ENCODE measurements around the gene CEP295NL.
"Not testable (repeated sequence)": the region's sequence is repeated elsewhere in the genome, so short reads cannot be mapped to it uniquely, and the experiment has no call there.

CEP295NL gene

DNA sequence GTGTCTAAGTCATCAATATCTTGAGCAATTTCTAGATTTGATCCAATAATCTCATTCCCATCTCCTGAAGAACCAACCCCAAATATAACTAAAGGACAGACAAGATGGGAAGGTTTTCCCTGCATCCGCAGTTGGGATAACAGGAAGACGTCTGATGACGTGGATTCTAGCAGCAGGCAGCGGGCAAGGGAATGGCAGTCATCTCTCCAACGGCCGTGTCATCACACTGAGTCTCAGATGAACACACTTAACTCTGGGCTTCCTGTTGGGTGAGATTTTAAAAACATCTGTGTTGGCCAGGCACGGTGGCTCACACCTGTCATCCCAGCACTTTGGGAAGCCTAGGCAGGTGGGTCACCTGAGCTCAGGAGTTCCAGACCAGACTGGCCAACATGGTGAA is 43.1 kb upstream of the CEP295NL start:
- DNase-seq (ENCODE audit: extremely low spot score), result no peak
- ChIA-PET POLR2A (no interaction called here), CTCF (no interaction called here)
- TF ChIP-seq HDGF (IDR thresholded peaks at IDR 0.05; ENCODE audit: borderline replicate concordance) (no peak), CTBP1 (IDR thresholded peaks at IDR 0.05; ENCODE audit: borderline replicate concordance) (no peak), PKNOX1 (IDR thresholded peaks at IDR 0.05) (no peak), TARDBP (IDR thresholded peaks at IDR 0.05) (no peak), FOXM1 (IDR thresholded peaks at IDR 0.05; ENCODE audit: borderline replicate concordance) (no peak), L3MBTL2 (conservative IDR thresholded peaks at IDR 0.05) (no peak), ELF4 (IDR thresholded peaks at IDR 0.05) (no peak)

DNA sequence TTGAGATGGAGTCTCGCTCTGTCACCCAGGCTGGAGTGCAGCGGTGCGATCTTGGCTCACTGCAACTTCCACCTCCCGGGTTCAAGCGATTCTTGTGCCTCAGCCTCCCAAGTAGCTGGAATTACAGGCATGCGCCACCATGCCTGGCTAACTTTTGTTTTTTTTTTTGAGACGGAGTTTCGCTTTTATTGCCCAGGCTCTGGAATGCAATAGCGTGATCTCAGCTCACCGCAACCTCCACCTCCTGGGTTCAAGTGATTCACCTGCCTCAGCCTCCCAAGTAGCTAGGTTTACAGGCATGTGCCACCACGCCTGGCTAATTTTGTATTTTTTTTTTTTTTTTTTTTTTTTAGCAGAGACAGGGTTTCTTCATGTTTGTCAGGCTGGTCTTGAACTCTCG is 42.5 kb upstream of the CEP295NL start:
- CTCF ChIA-PET; POLR2A ChIA-PET; DNase-seq (ENCODE audit: extremely low spot score): not testable (repeated sequence)

DNA sequence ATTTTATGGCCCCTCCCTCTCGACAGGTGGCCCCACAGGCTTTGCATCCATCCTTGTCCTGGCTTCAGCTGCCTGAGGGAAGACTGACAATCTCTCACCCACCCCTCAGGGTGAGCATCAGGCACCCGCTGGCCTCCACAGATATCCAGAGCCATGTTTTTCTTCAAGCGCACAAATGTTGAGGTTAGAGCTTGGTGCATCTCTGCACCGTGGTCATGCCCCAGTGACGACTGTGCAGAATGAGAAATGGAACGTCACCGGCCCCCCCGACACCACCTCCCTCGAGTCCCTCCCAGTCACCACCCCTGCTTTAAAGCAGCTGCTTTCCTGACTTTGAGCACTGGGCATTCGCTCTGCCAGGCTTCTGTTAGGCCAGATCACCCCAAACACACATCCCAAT is 42.0 kb upstream of the CEP295NL start:
- TF ChIP-seq BHLHE40 (IDR thresholded peaks at IDR 0.05; ENCODE audit: borderline replicate concordance), result no peak
- TF ChIP-seq FOXA1 (IDR thresholded peaks at IDR 0.05), result no peak
- TF ChIP-seq PKNOX1 (IDR thresholded peaks at IDR 0.05), result no peak
- no peak for TF ChIP-seq ARNT (IDR thresholded peaks at IDR 0.05)
- TF ChIP-seq TARDBP (IDR thresholded peaks at IDR 0.05), result no peak
- no peak for DNase-seq (ENCODE audit: extremely low spot score)
- ChIA-PET CTCF (interaction anchor here (0.7 kb wide), 1 partner anchor 31 kb away, joined by 3 read pairs; no protein-coding TSS in a partner anchor), POLR2A (no interaction called here)

DNA sequence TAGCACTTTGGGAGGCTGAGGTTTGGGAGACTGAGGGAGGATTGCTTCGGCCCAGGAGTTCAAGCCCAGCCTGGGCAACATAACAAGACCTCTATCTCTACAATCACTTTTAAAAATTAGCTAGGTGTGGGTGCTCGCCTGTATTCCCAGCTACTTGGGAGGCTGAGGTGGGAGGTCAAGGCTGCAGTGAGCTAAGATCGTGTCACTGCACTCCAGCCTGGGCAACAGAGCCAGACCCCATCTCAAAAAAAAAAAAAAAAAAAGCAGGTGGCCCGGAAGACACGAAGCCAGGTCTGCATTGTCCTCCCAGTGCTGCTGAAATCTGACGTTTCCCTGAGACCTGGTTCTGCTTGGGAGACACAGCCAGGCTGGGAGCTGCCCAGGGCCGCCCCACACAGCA is 41.0 kb upstream of the CEP295NL start:
- TF ChIP-seq FOXK2 (IDR thresholded peaks at IDR 0.05), result no peak
- TF ChIP-seq NFRKB (IDR thresholded peaks at IDR 0.05), result no peak
- TF ChIP-seq ZNF384 (IDR thresholded peaks at IDR 0.05), result no peak
- no peak for TF ChIP-seq HDGF (IDR thresholded peaks at IDR 0.05; ENCODE audit: borderline replicate concordance)
- no peak for TF ChIP-seq CTBP1 (IDR thresholded peaks at IDR 0.05; ENCODE audit: borderline replicate concordance)
- no peak for TF ChIP-seq LEF1 (IDR thresholded peaks at IDR 0.05; ENCODE audit: borderline replicate concordance)
- no peak for TF ChIP-seq L3MBTL2 (conservative IDR thresholded peaks at IDR 0.05)
- no peak for TF ChIP-seq SP1 (IDR thresholded peaks at IDR 0.05)
- TF ChIP-seq BHLHE40 (IDR thresholded peaks at IDR 0.05; ENCODE audit: borderline replicate concordance), result no peak
- TF ChIP-seq ELF4 (IDR thresholded peaks at IDR 0.05), result no peak
- no peak for TF ChIP-seq FOXA1 (IDR thresholded peaks at IDR 0.05)
- TF ChIP-seq FOXM1 (IDR thresholded peaks at IDR 0.05; ENCODE audit: borderline replicate concordance), result no peak
- TF ChIP-seq PKNOX1 (IDR thresholded peaks at IDR 0.05), result no peak
- CTCF ChIA-PET, result interaction anchor here (0.6 to 0.7 kb wide), 2 partner anchors 22 to 32 kb away, joined by 3 to 4 read pairs; no protein-coding TSS in a partner anchor
- POLR2A ChIA-PET, result interaction anchor here (1.6 kb wide), 1 partner anchor 36 kb away, joined by 3 read pairs; the partner anchor contains the start of gene LGALS3BP
- no peak for DNase-seq (ENCODE audit: extremely low spot score)

GRCh38 chr17:78940708-78941107 is 37.7 kb upstream of the CEP295NL start:
- DNase-seq (ENCODE audit: extremely low spot score), result no peak
- ChIA-PET POLR2A (interaction anchor here (0.9 kb wide), 1 partner anchor 13 kb away, joined by 3 read pairs; no protein-coding TSS in a partner anchor), CTCF (interaction anchor here (0.6 kb wide), 1 partner anchor 448 kb away, joined by 3 read pairs; no protein-coding TSS in a partner anchor)

DNA sequence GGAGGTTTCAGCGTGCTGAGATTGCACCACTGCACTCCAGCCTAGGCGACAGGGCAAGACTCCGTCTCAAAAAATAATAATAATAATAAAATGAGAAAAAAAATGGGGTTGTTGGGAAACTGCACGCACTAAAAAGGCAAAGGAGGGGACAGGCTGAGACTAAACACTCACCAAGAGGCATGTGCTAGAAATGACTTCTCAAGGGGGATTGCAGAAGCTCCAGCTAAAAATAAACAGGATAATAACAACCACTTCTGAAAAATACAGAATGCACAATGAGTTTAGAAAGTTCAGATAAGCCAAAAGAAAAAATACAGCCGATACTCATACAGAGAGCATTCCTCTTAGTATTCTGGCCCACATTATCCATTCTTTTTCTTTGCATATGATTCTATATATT is 37.3 kb upstream of the CEP295NL start:
- DNase-seq (ENCODE audit: extremely low spot score), result no peak
- TF ChIP-seq HDGF (IDR thresholded peaks at IDR 0.05; ENCODE audit: borderline replicate concordance) (no peak), CTBP1 (IDR thresholded peaks at IDR 0.05; ENCODE audit: borderline replicate concordance) (no peak), FOXA1 (IDR thresholded peaks at IDR 0.05) (no peak), L3MBTL2 (conservative IDR thresholded peaks at IDR 0.05) (no peak)
- ChIA-PET CTCF (interaction anchor here (0.6 kb wide), 1 partner anchor 447 kb away, joined by 3 read pairs; no protein-coding TSS in a partner anchor), POLR2A (interaction anchor here (0.9 kb wide), 1 partner anchor 13 kb away, joined by 3 read pairs; no protein-coding TSS in a partner anchor)

More at GRCh38 chr17:78940708-78941107, 37.7 kb upstream of the CEP295NL start:
- TF ChIP-seq PKNOX1 (IDR thresholded peaks at IDR 0.05) (no peak), FOXM1 (IDR thresholded peaks at IDR 0.05; ENCODE audit: borderline replicate concordance) (no peak), CTBP1 (IDR thresholded peaks at IDR 0.05; ENCODE audit: borderline replicate concordance) (no peak)

DNA sequence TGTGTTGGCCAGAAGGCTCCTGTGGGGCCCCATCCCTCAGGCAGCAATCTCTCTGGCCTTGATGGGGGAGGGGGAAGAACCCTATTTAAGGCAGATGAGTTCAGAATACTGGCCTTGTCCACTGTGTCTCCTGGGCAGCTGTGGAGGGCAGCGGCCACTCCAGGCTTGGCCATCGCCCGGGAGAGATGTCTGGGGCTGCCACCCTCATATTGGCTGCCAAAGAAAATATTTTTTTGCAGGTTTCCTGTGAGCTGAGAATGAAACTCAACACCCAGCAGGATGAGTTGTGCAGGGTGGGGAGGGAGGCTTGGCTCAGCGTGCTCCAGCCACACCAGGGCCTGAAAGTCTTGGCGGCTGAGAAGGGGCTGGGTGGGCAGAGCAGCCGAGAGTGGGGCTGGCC is 36.6 kb upstream of the CEP295NL start:
- ChIA-PET CTCF (no interaction called here), POLR2A (no interaction called here)
- DNase-seq (ENCODE audit: extremely low spot score), result no peak
- TF ChIP-seq CTBP1 (IDR thresholded peaks at IDR 0.05; ENCODE audit: borderline replicate concordance), result no peak
- no peak for TF ChIP-seq SP1 (IDR thresholded peaks at IDR 0.05)
- TF ChIP-seq TARDBP (IDR thresholded peaks at IDR 0.05), result no peak
- no peak for TF ChIP-seq ZNF384 (IDR thresholded peaks at IDR 0.05)
- no peak for TF ChIP-seq ARNT (IDR thresholded peaks at IDR 0.05)
- no peak for TF ChIP-seq L3MBTL2 (conservative IDR thresholded peaks at IDR 0.05)
- TF ChIP-seq NFRKB (IDR thresholded peaks at IDR 0.05), result no peak
